K562 treated with DMSO at 1 percent for 48 hours (cell line): ENCODE measurements around the gene PYGB. TPM values are rescaled to one million over a fixed set of nuclear protein-coding genes. Genes with fewer than 3 reads are reported as not detected.

Source experiments
- total RNA-seq: library from RNA; unstranded; fragments of 300-600 nt; gene quantifications from 2 replicates; pipeline ENCODE4 v1.2.3, GENCODE V29; 2022; ENCODE audit warnings: low replicate concordance; ENCODE audit errors: extremely low read depth

The PYGB gene
- total RNA-seq, result not detected in 2 replicates

GRCh38 chr20:25247956-25248785 lies at the start of gene PYGB:
Gene PYGB, plus strand, starts transcription at chr20:25248085. Its CDS starts 94 bp downstream, at chr20:25248179.

Other genes starting within 250 kb of the PYGB start
- not detected in 2 replicates for gene ACSS1, start 189.9 kb upstream of the PYGB start, total RNA-seq
- gene VSX1, start 165.9 kb upstream of the PYGB start, total RNA-seq, result not detected in 2 replicates
- gene ENTPD6, start 52.4 kb upstream of the PYGB start, total RNA-seq, result not detected in 2 replicates
- gene ABHD12, start 142.8 kb downstream of the PYGB start, total RNA-seq, result not detected in 2 replicates
- not detected in 2 replicates for gene GINS1, start 159.6 kb downstream of the PYGB start, total RNA-seq